ENCODE measurements around the gene GRK2. TPM values are rescaled to one million over a fixed set of nuclear protein-coding genes. Genes with fewer than 3 reads are reported as not detected.

Gene GRK2
- total and polyA plus RNA-seq, 2 of the 8 experiments (the other 6 are each of a cell fraction or from before 2014, with no cell fraction given): 47.3 to 49.7 TPM

- Histone ChIP-seq H2AFZ (ENCODE audit: low read length) (no peak overlapping the region), H3K36me3 (ENCODE audit: control insufficient read depth in 2 of 4, insufficient read depth in 4 of 4, low read length in 3 of 4) (peaks cover 54 to 76% (median 73%) of the 10 kb centered on the region in 4 experiments), H4K8ac (ENCODE audit: extremely low read depth, insufficient read depth, low read length) (no peak overlapping the region), H2BK120ac (replicated peaks; ENCODE audit: low read depth, low read length) (no peak overlapping the region), H3K4me2 (ENCODE audit: insufficient read depth in 1 of 2, low read depth in 2 of 2, low read length in 2 of 2) (no peak overlapping the region), H4K20me1 (replicated peaks in 1 of 2; ENCODE audit: control insufficient read depth in 1 of 2, insufficient read depth in 2 of 2, low read length in 2 of 2) (peaks cover 0 to 12% of the 10 kb centered on the region in 2 experiments), H4K91ac (replicated peaks; ENCODE audit: insufficient read length, low read length) (no peak overlapping the region), H4K5ac (ENCODE audit: insufficient read length, low read depth, low read length) (no peak overlapping the region), H3K9me3 (ENCODE audit: insufficient read depth in 2 of 2, low read depth in 1 of 2, low read length in 1 of 2) (no peaks in the 10 kb centered on the region), H3K4ac (replicated peaks; ENCODE audit: insufficient read length, low read depth, low read length) (no peak overlapping the region), H3K79me2 (ENCODE audit: control insufficient read depth in 1 of 2, insufficient read depth in 2 of 2, low read length in 2 of 2) (no peaks in the 10 kb centered on the region), H3K23ac (ENCODE audit: insufficient read length) (no peak overlapping the region), H3K27ac (ENCODE audit: low read depth, low read length) (no peak overlapping the region), H3K23me2 (ENCODE audit: low read depth, low read length) (no peaks in the 10 kb centered on the region; the same call in 1 of the 2 replicates), H3K14ac (ENCODE audit: insufficient read length) (no peak overlapping the region), H3K18ac (ENCODE audit: extremely low read depth, low read length) (no peak overlapping the region), H3K9ac (replicated peaks in 1 of 4; ENCODE audit: extremely low read depth in 1 of 4, low read depth in 3 of 4, low read length in 3 of 4) (no peak overlapping the region), H2BK12ac (ENCODE audit: low read depth, low read length) (no peak overlapping the region), H3K4me1 (replicated peaks in 1 of 4; ENCODE audit: control insufficient read depth in 3 of 4, insufficient read depth in 4 of 4, low read length in 3 of 4) (no peaks in the 10 kb centered on the region), H2AK5ac (ENCODE audit: low read depth, low read length) (no peak overlapping the region), H3K79me1 (ENCODE audit: low read depth, low read length) (peaks cover 2% of the 10 kb centered on the region; the same call in 1 of the 2 replicates), H3K56ac (replicated peaks; ENCODE audit: insufficient read length, low read depth, low read length) (no peak overlapping the region), H2BK15ac (ENCODE audit: low read length) (no peak overlapping the region), H2BK5ac (ENCODE audit: low read depth, low read length) (no peak overlapping the region), H2BK20ac (ENCODE audit: low read length) (no peak overlapping the region), H3K4me3 (ENCODE audit: extremely low read depth in 1 of 4, insufficient read depth in 2 of 4, low read depth in 3 of 4, low read length in 4 of 4) (no peak overlapping the region), H3K27me3 (replicated peaks in 1 of 4; ENCODE audit: control insufficient read depth in 3 of 4, extremely low read depth in 1 of 4, insufficient read depth in 3 of 4, low read length in 3 of 4) (no peaks in the 10 kb centered on the region)
- WGBS, 2 experiments (ENCODE audit: extremely low coverage in 1 of 2, insufficient coverage in 1 of 2, insufficient read length in 1 of 2, insufficient replicate concordance in 2 of 2, low coverage in 1 of 2, low lambda C conversion rate in 2 of 2, missing lambda C conversion rate in 1 of 2): 94% methylated on average over 14 of the region's 14 CpGs; no CpG with 5 or more reads in 1 of the 2 experiments
- ChIA-PET CTCF (ENCODE audit: partially characterized antibody) (interaction anchor here (0.8 to 3.7 kb wide), 19 partner anchors 8 to 373 kb away, joined by 3 to 26 read pairs (median 4); no protein-coding TSS in a partner anchor), POLR2A (ENCODE audit: partially characterized antibody) (interaction anchor here (1.2 to 2.8 kb wide), 3 partner anchors 10 to 16 kb away, joined by 4 to 23 read pairs (median 15); no protein-coding TSS in a partner anchor)
- DNase-seq (ENCODE audit: low read depth in 1 of 2, low spot score in 2 of 2) (no peak), FAIRE-seq (no peak)
- TF ChIP-seq, protein P1, sequence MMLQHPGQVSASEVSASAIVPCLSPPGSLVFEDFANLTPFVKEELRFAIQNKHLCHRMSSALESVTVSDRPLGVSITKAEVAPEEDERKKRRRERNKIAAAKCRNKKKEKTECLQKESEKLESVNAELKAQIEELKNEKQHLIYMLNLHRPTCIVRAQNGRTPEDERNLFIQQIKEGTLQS (IDR thresholded peaks at IDR 0.05; ENCODE audit: insufficient read depth, low read depth, low read length): no peak
- TF ChIP-seq SIRT6 (IDR thresholded peaks at IDR 0.05; ENCODE audit: low read length) (no peak), POLR2AphosphoS5 (IDR thresholded peaks at IDR 0.05; ENCODE audit: low read depth, low read length) (0 out of 2 replicates have a peak, but pooled peaks have one; percentile 5), BACH1 (IDR thresholded peaks at IDR 0.05; ENCODE audit: low read length) (no peak), CHD2 (IDR thresholded peaks at IDR 0.05; ENCODE audit: low read length) (no peak), SIX5 (IDR thresholded peaks at IDR 0.05; ENCODE audit: low read depth, low read length) (no peak), SIN3A (conservative IDR thresholded peaks at IDR 0.05 in 1 of 2, IDR thresholded peaks at IDR 0.05 in 1 of 2; ENCODE audit: low read depth in 1 of 2, low read length in 2 of 2) (no peak), KDM5A (IDR thresholded peaks at IDR 0.05; ENCODE audit: low read length) (no peak)
These were observed 12.2 kb upstream of the GRK2 start for GRCh38 chr11:67253872-67254624.

Data from H1 (cell line).